Iris pigment epithelial cell (primary cell): ENCODE results near the gene PLCXD1.
"Not testable (repeated sequence)": the region's sequence is repeated elsewhere in the genome, so short reads cannot be mapped to it uniquely, and the experiment has no call there.

Source experiments
- DNase-seq: peaks from one replicate; pipeline ENCODE4 v3.0.0-alpha.2; 2011; ENCODE audit warnings: low read depth

Gene PLCXD1

DNA sequence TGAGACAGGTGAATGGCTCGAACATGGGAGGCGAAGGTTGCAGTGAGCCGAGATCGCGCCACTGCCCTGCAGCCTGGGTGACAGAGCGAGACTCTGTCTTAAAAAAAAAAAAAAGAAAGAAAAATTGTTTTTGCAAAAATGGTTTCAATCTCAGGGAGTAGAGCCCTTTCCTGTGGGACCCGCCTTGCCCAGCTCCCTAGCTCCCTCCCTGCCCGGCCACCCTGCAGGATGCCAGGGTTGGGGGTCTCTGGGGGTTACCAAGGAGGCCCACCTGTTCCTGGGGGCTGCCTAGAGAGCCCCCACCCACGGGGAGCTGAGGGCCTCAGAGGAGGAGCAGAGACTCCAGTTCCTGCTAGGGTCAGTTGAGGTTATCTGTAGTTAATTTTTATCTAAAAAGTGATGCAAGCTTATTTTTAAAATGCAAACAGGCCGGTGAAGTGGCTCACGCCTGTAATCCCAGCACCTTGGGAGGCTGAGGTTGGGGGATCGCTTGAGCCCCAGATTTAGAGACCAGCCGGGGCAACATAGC is 18.7 kb upstream of the PLCXD1 start:
- DNase-seq: no peak

GRCh38 chrX:264006-264405 is 17.2 kb upstream of the PLCXD1 start:
- not testable (repeated sequence) for DNase-seq

DNA sequence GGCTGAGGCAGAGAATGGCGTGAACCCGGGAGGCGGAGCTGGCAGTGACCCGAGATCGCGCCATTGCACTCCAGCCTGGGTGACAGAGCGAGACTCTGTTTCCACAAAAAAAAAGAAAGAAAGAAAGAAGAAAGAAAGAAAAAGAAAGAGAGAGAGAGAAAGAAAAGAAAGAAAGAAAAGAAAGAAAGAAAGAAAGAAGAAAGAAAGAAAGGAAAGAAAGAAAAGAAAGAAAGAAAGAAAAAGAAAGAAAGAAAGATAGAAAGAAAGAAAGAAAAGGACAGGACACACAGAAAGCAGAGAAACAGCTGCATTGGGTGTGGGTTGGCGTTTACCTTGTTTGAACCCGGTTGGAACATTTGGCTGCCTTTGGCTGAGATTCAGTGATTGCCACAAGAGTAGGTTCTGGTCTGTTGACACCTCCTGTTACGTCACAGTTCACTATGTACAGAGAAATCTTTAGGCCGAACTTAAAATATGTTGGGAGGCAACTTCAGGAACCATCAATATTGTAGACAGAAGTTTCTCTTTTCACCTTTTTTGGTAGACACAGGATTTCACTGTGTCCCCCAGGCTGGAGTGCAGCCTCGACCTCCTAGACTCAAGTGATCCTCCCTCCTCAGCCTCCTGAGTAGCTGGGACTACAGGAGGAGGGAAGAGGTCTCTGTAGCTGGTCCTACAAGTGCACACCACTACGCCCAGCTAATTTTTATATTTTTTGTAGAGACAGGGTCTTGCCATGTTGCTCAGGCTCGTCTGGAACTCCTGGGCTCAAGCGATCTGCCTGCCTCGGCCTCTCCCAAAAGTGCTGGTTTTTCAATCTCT is 16.3 kb upstream of the PLCXD1 start:
- DNase-seq: peak; percentile 59

DNA sequence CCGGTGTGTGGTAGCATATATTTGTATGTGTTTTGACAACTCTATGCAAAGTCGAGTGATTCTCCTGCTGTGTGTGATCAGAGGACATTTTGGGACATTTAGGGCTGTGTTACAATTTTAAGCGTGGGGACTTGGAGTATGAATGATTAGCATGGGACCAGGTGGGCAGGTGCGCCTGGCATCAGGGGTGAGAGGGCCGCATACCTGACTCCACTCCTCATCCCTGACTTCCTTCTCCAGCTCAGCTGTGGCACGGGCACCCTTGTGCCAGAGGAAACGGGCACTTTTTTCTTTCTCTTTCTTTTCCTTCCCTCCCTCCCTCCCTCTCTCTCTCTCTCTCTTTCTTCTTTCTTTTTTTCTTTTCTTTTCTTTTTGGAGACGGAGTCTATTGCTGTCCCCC is 15.7 kb upstream of the PLCXD1 start:
- DNase-seq: no peak

DNA sequence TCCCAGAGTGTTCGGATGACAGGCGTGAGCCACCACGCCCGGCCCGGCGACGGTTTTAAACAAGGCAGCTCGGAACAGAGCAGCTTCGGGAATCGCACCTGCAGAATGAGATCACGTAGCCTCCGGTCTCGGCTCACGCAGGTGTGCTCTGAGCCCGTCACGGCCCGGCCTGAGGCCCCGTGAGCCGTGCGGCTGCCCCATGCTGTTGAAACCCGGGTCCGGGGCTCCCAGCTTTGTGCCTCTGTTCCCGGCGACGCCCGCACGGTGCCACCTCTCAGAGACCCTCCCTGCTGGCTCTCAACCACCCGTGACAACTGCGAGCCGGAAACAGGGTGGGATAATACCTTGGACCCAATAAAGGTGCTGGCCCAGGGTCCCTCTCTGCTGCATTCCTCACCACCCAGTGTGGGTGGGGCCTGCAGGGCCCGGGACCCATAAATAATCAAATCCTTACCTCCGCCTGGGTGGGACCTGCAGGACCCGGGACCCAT is 13.4 kb upstream of the PLCXD1 start:
- no peak for DNase-seq

DNA sequence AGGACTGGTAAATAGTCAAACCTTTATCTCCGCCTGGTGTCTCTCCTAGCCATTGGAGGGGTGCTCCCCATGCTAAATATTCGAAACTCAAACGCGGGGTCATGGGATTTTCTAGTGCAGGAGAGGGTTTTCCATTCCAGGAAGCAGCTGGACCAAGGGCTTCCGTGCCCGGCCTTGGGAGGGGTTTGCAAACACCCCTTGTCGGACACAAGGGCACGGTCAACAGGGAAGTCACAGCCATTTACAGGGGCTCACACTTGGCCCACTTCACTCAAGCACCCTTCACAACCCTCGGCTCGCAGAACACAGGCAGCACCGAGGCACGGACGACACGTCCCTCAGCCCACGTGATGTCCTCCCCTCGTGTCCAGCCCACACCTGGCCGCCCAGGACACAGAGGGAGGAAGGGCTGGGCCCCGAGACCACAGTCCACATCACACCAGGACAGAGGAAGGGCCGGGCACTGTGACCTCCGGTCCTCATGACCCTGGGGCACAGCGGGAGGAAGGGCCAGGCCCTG is 10.3 kb upstream of the PLCXD1 start:
- no peak for DNase-seq

- DNase-seq: no peak
Measured at GRCh38 chrX:274904-275475, 6.2 kb upstream of the PLCXD1 start.

DNA sequence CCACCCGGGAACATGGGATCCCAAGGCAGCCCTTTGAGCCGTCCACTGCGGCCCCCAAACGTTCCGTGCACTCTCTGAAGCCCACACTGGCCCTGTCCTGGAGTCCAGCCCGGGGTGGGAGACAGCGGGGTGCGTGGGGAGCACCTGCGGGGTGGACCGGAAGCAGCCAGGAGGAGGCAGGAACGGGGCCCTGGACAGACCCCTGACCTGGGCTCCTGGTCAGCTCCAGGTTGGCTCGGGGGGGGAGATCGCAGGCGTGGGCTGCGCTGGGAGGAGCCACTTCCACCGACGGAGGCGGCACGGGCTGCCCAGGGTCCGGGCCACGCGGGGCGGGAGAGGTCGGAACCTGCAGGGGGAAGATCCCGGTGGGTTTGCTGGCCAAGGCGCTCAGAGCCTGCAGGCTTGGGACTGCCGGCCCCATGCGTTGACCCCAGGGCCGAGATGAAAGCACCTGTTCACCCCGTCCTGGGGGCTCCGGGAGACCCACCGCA is 5.7 kb upstream of the PLCXD1 start:
- no peak for DNase-seq

DNA sequence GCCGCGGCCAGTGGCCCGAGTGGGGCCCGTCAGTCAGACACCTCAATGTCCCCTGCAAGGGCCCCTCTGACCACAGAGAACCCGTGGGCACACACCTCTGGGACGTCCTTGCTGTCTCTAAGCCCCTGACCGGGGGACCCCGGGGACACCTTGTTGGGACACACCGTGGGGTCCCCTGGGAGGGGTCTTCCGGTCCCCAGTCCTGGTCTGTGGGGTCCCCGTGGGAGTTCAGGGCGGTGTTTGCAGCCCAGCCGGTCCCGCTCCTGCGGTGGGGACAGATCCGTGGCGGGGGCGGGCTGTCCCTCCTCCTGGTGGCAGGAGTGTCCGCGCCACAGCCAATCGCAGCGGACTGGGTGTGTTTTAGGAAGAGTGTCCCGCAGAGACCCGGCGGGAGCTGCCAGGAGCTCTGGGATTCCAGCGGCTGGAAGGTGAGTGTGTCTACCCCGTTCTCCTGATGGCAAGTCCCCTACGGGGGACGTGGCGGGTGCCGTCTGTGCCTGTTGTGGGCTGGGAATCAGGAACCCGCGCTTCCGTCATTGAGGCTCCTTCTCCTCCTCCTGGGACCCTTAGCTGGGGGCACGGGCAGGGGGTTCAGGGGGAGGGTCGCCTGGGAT is 5.1 kb upstream of the PLCXD1 start:
- no peak for DNase-seq

GRCh38 chrX:276581-277201 is 4.5 kb upstream of the PLCXD1 start:
- peak; percentile 54 for DNase-seq

DNA sequence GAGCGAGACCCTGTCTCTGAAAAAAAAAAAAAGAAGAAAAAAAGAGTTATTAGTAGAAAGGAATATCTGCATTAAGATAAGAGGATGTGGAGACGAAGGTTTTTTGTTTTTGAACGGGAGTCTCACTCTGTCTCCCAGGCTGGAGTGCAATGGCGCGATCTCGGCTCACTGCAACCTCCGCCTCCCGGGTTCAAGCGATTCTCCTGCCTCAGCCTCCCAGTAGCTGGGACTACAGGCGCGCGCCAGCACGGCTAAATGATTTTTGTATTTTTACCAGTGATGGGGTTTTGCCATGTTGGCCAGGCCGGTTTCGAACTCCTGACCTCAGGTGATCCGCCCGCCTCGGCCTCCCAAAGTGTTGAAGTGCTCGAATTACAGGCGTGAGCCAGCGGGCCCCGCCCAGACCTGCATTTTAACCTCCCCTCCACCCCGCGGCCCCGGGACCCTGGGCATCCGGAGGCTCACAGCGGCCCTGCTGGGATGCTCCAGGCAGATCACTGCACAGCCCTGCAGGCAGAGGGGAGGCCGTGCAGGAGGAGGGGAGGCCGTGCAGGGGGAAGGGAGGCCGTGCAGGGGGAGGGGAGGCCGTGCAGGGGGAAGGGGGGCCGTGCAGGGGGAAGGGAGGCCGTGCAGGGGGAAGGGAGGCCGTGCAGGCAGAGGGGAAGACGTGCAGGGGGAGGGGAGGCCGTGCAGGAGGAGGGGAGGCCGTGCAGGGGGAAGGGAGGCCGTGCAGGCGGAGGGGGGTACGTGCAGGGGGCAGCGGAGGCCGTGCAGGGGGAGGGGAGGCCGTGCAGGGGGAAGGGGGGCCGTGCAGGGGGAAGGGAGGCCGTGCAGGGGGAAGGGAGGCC is 1.2 kb upstream of the PLCXD1 start:
- DNase-seq: not testable (repeated sequence)

DNA sequence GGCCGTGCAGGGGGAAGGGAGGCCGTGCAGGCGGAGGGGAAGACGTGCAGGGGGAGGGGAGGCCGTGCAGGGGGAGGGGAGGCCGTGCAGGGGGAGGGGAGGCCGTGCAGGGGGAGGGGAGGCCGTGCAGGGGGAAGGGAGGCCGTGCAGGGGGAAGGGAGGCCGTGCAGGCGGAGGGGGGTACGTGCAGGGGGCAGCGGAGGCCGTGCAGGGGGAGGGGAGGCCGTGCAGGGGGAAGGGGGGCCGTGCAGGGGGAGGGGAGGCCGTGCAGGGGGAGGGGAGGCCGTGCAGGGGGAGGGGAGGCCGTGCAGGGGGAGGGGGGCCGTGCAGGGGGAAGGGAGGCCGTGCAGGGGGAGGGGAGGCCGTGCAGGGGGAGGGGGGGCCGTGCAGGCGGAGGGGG is 459 bp upstream of the PLCXD1 start:
- DNase-seq: not testable (repeated sequence)

GRCh38 chrX:282000-282681 is 960 bp downstream of the PLCXD1 start:
- DNase-seq: not testable (repeated sequence)

- peak; percentile 89 for DNase-seq
Measured at GRCh38 chrX:283115-283845, 2.1 kb downstream of the PLCXD1 start.

- DNase-seq: no peak
Measured at GRCh38 chrX:285076-285677, 4.0 kb downstream of the PLCXD1 start.

GRCh38 chrX:287670-288069 is 6.5 kb downstream of the PLCXD1 start:
- DNase-seq: no peak

GRCh38 chrX:288561-288991 is 7.4 kb downstream of the PLCXD1 start:
- DNase-seq: no peak

GRCh38 chrX:290476-291166 is 9.4 kb downstream of the PLCXD1 start:
- no peak for DNase-seq
